ENCODE results near the gene DCLK3.

The DCLK3 gene

DNA sequence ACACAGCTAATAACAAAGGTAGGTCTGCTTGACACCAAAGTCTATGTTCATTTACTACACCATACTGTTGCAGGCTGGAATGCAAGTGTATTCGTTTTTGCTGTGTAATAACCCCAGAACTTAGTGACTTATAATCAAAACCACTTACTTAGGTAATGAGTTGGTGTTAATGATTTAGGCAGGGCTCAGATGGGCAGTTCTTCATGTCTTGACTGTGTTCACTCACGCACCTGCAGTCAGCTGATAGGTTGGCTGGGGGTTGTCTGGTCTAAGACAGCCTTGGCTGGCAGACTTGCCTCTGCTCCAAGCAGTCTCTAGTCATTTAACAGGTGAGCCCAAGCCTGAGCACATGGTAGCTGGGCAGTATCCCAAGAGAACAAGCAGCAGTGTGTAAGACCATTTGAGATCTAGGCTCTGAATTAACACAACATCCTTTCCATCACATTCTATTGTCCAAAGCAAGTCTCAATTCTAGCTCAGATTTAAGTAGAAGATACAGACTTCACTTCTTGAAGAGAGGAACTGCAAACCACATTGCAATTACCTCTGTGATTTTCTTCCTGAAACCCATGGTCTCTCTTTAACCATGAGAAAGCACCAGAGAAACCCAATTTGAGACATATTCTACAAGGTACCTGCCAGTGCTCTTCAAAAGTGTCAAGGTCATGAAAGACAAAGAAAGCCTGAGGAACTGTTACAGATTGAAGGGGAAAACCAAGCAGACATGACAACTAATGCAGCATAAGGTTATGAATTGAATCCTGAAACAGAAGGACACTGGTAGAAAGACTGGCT is 13.3 kb upstream of the DCLK3 start:
- Mint-ChIP-seq H3K4me1 (no peaks in the 10 kb centered on the region), H3K4me3 (no peak overlapping the region), H3K36me3 (no peaks in the 10 kb centered on the region), H3K27ac (no peak overlapping the region), H3K9me3 (no peaks in the 10 kb centered on the region)
- no peak for DNase-seq (ENCODE audit: low spot score in 2 of 2)
- peak; percentile 69 for ATAC-seq

GRCh38 chr3:36776436-36776835 is 12.1 kb upstream of the DCLK3 start:
- ATAC-seq (no peak), DNase-seq (ENCODE audit: low spot score in 2 of 2) (no peak)
- H3K27ac Mint-ChIP-seq, result no peak overlapping the region
- H3K4me3 Mint-ChIP-seq, result no peak overlapping the region
- no peaks in the 10 kb centered on the region for H3K36me3 Mint-ChIP-seq
- no peaks in the 10 kb centered on the region for H3K4me1 Mint-ChIP-seq
- H3K9me3 Mint-ChIP-seq, result no peaks in the 10 kb centered on the region

- ATAC-seq (no peak), DNase-seq (ENCODE audit: low spot score in 2 of 2) (no peak)
- Mint-ChIP-seq H3K4me3 (no peak overlapping the region), H3K9me3 (no peaks in the 10 kb centered on the region), H3K27ac (no peak overlapping the region), H3K36me3 (no peaks in the 10 kb centered on the region), H3K4me1 (no peaks in the 10 kb centered on the region)
Measured at GRCh38 chr3:36774052-36774451, 9.7 kb upstream of the DCLK3 start.

GRCh38 chr3:36771931-36772330 is 7.6 kb upstream of the DCLK3 start:
- DNase-seq (ENCODE audit: low spot score in 2 of 2) (no peak), ATAC-seq (no peak)
- Mint-ChIP-seq H3K4me3 (no peak overlapping the region), H3K36me3 (no peaks in the 10 kb centered on the region), H3K4me1 (no peaks in the 10 kb centered on the region), H3K9me3 (no peaks in the 10 kb centered on the region), H3K27ac (no peak overlapping the region)

DNA sequence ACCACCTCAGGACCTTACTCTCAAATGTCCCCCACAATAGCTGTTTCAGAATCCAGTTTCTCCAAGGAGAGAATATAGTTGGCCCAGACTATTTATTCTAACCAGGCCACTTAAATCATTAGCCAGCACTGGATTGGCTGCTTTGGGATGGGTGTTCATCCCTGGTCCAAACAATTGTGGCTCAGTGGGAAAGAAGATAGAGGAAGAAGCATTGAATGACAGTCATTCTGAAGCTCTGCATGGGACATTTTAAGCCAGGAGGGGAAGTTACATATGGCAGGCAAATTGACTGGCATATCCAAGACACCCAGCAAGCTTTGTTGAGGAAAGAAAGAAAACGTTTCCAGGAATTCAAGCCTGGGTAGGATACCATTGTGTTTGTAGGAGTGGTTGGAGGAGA is 5.6 kb upstream of the DCLK3 start:
- H3K9me3 Mint-ChIP-seq, result no peaks in the 10 kb centered on the region

DNA sequence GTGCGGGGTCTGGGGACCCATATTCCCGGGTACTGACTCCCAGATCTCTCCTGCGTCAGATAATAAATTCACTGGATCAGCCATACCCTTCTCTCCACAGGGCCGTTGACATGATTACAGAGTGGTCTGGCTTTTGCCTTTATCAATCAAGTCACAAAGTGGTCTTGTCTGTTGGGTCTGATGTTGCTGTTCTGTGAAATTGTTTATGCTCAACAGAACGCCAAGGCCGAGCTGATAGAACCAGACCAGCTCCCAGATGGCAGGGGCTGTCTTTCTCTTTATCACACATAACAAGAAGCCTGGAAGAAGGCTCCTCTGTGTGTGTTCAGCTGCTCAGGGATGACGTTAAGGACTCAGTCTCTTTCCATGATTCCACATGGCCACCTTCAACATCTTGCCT is 751 bp upstream of the DCLK3 start:
- no peaks in the 10 kb centered on the region for H3K36me3 Mint-ChIP-seq
- no peak for ATAC-seq
- peaks cover 7% of the 10 kb centered on the region for H3K4me1 Mint-ChIP-seq
- no peak overlapping the region for H3K27ac Mint-ChIP-seq
- H3K9me3 Mint-ChIP-seq, result no peaks in the 10 kb centered on the region
- DNase-seq (ENCODE audit: low spot score in 2 of 2), result no peak
- peak overlapping the region; percentile 51 for H3K4me3 Mint-ChIP-seq

More for the DNA sequence above, 5.6 kb upstream of the DCLK3 start:
- Mint-ChIP-seq H3K27ac (no peak overlapping the region), H3K36me3 (no peaks in the 10 kb centered on the region), H3K4me1 (peaks cover 1% of the 10 kb centered on the region), H3K4me3 (no peak overlapping the region)
- ATAC-seq, result no peak
- no peak for DNase-seq (ENCODE audit: low spot score in 2 of 2)

GRCh38 chr3:36764704-36765038 is 318 bp upstream of the DCLK3 start:
- no peak overlapping the region for H3K27ac Mint-ChIP-seq
- peak overlapping the region; percentile 51 for H3K4me3 Mint-ChIP-seq
- ATAC-seq (no peak), DNase-seq (ENCODE audit: low spot score in 2 of 2) (no peak)
- H3K9me3 Mint-ChIP-seq, result no peaks in the 10 kb centered on the region
- H3K4me1 Mint-ChIP-seq, result peaks cover 7% of the 10 kb centered on the region
- no peaks in the 10 kb centered on the region for H3K36me3 Mint-ChIP-seq

DNA sequence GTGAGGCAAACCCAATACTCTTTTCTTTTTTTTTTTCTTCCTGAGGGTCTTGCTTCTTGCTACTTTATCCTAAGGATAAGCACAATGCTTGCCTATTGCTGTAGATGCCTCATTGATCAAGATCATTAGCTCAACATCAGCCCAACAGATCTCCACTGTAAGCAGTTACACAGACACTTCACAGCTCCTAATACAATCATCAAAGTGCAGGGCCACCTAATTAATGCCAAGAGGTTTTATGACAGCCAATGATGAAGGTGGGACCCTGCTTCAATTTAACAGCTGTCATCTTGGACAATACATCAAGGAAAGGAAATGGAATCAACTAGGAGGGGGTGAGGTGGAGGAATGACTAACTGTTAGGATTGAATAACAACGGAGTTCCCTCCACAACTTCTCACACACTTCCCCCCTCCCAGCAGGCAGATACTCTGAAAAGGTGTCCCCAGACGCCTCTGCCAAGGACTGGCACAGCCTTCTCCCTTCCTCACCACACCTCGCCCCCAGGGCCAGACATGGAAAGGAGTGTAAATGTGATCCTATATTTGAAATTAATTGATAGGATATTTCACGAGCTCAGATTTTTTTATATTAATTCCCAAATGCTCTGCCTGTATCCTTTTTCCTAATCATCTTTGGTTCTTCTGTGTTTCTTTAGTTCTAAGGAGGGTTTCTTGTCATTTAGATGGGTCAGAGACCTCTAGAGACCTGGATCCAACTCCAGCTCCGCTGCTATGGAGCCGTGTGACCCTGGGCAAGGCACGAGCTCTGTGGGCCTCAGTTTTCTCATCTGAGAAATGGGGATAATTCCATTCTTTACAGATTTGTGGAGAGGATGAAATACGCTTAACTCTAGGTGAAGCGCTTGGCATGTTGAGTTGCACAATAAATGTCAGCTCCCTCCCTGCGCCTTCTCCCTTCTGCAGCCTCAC is 1.2 kb downstream of the DCLK3 start:
- H3K9me3 Mint-ChIP-seq, result no peaks in the 10 kb centered on the region
- H3K4me1 Mint-ChIP-seq, result peaks cover 7% of the 10 kb centered on the region
- H3K27ac Mint-ChIP-seq, result no peak overlapping the region
- H3K36me3 Mint-ChIP-seq, result no peaks in the 10 kb centered on the region
- DNase-seq (ENCODE audit: low spot score in 2 of 2), result no peak
- H3K4me3 Mint-ChIP-seq, result no peak overlapping the region
- ATAC-seq, result no peak

- Mint-ChIP-seq H3K4me1 (peaks cover 7% of the 10 kb centered on the region), H3K4me3 (no peak overlapping the region), H3K27ac (no peak overlapping the region), H3K9me3 (no peaks in the 10 kb centered on the region), H3K36me3 (no peaks in the 10 kb centered on the region)
- ATAC-seq (no peak), DNase-seq (ENCODE audit: low spot score in 2 of 2) (no peak)
Measured at GRCh38 chr3:36761779-36762178, 2.6 kb downstream of the DCLK3 start.

- Mint-ChIP-seq H3K9me3 (no peaks in the 10 kb centered on the region), H3K4me1 (no peaks in the 10 kb centered on the region), H3K4me3 (no peak overlapping the region), H3K36me3 (no peaks in the 10 kb centered on the region), H3K27ac (no peak overlapping the region)
- DNase-seq (ENCODE audit: low spot score in 2 of 2) (no peak), ATAC-seq (peak; percentile 19)
Measured at GRCh38 chr3:36756269-36756668, 8.1 kb downstream of the DCLK3 start.

DNA sequence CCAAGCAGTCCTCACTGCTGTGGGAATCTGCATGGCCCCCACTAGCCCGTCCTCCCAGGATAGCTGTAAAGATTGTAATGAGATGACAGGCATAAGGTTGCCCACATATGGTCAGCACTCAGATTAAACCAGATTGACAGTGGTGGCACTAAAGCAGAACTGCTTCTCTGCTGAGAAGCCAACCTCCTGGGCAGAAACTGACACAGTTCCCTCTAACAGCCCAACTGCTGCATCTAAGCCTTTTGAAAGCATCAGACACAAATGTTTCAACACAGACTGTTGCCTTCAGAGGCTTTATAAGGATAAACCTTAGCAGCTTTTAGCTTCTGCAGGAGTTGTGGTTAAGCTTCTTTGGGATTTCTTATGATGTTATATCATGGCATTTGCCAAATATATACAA is 13.0 kb downstream of the DCLK3 start:
- no peak overlapping the region for H3K27ac Mint-ChIP-seq
- ATAC-seq (no peak), DNase-seq (ENCODE audit: low spot score in 2 of 2) (no peak)
- no peaks in the 10 kb centered on the region for H3K4me1 Mint-ChIP-seq
- H3K9me3 Mint-ChIP-seq, result no peaks in the 10 kb centered on the region
- no peaks in the 10 kb centered on the region for H3K36me3 Mint-ChIP-seq
- H3K4me3 Mint-ChIP-seq, result no peak overlapping the region

- no peak overlapping the region for H3K27ac Mint-ChIP-seq
- no peak for DNase-seq (ENCODE audit: low spot score in 2 of 2)
- no peaks in the 10 kb centered on the region for H3K9me3 Mint-ChIP-seq
- no peaks in the 10 kb centered on the region for H3K36me3 Mint-ChIP-seq
- H3K4me1 Mint-ChIP-seq, result no peaks in the 10 kb centered on the region
- ATAC-seq, result no peak
- H3K4me3 Mint-ChIP-seq, result no peak overlapping the region
Measured at GRCh38 chr3:36750737-36751136, 13.6 kb downstream of the DCLK3 start.

- ATAC-seq (no peak), DNase-seq (ENCODE audit: low spot score in 2 of 2) (no peak)
- Mint-ChIP-seq H3K9me3 (no peaks in the 10 kb centered on the region), H3K4me1 (no peaks in the 10 kb centered on the region), H3K4me3 (no peak overlapping the region), H3K36me3 (no peaks in the 10 kb centered on the region), H3K27ac (no peak overlapping the region)
Measured at GRCh38 chr3:36744763-36745162, 19.6 kb downstream of the DCLK3 start.

- DNase-seq (ENCODE audit: low spot score in 2 of 2) (no peak), ATAC-seq (no peak)
- no peak overlapping the region for H3K27ac Mint-ChIP-seq
- no peaks in the 10 kb centered on the region for H3K9me3 Mint-ChIP-seq
- H3K36me3 Mint-ChIP-seq, result no peaks in the 10 kb centered on the region
- H3K4me1 Mint-ChIP-seq, result no peaks in the 10 kb centered on the region
- no peak overlapping the region for H3K4me3 Mint-ChIP-seq
Measured at GRCh38 chr3:36743826-36744225, 20.5 kb downstream of the DCLK3 start.

- DNase-seq (ENCODE audit: low spot score in 2 of 2) (no peak), ATAC-seq (no peak)
- H3K4me3 Mint-ChIP-seq, result no peak overlapping the region
- H3K9me3 Mint-ChIP-seq, result no peaks in the 10 kb centered on the region
- H3K4me1 Mint-ChIP-seq, result no peaks in the 10 kb centered on the region
- no peak overlapping the region for H3K27ac Mint-ChIP-seq
- no peaks in the 10 kb centered on the region for H3K36me3 Mint-ChIP-seq
Measured at GRCh38 chr3:36741285-36741684, 23.1 kb downstream of the DCLK3 start.

DNA sequence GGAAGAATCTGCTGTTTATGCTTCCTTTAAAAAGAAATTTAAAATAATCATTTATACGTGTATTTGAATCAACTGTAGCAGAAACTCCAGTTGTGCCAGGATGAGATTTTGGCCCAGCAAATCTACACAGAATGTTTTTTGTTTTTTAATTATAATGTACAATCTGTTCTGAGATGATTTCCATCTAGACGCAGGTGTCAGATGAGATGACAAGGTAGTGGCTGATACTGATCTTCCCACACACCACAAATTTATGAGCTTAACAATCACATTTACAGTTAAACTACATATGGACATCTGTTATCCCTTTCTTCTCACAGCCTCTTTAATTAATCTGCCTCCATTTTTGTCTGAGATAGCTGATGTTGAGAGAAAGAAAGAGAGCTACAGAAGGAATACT is 23.6 kb downstream of the DCLK3 start:
- no peaks in the 10 kb centered on the region for H3K36me3 Mint-ChIP-seq
- ATAC-seq, result no peak
- no peak overlapping the region for H3K27ac Mint-ChIP-seq
- no peak overlapping the region for H3K4me3 Mint-ChIP-seq
- no peak for DNase-seq (ENCODE audit: low spot score in 2 of 2)
- H3K9me3 Mint-ChIP-seq, result no peaks in the 10 kb centered on the region
- H3K4me1 Mint-ChIP-seq, result no peaks in the 10 kb centered on the region

Measured in stimulated activated effector memory CD8-positive, alpha-beta T cell treated with anti-CD3 and anti-CD28 coated beads, Interleukin-12 subunit alpha, Interleukin-12 subunit beta, amount 100 ng/mL, for 72 hours (primary cell).